Colonic mucosa (tissue), 4 donors: ENCODE measurements around the gene TOP2B. TPM values are rescaled to one million over a fixed set of nuclear protein-coding genes. Genes with fewer than 3 reads are reported as not detected.

Experiments
- DNase-seq: peaks from one replicate; pipeline ENCODE4 v3.0.0-alpha.2; 2020
- H3K27ac ChIP-seq: fragments of 200-600 bp; one replicate; pipeline ENCODE4 v1.8.0; 2021
- H3K27me3 ChIP-seq: fragments of 200-600 bp; one replicate; pipeline ENCODE4 v1.8.0; 2021
- H3K36me3 ChIP-seq: fragments of 200-600 bp; one replicate; pipeline ENCODE4 v1.8.0; 2021
- H3K4me1 ChIP-seq: fragments of 200-600 bp; one replicate; pipeline ENCODE4 v1.8.0; 2021; ENCODE audit warnings: mild to moderate bottlenecking
- H3K4me3 ChIP-seq: fragments of 200-600 bp; one replicate; pipeline ENCODE4 v1.8.0; 2021
- H3K9ac ChIP-seq, 2 donors: one replicate each; pipeline ENCODE4 v1.7.0; 2013; ENCODE audit warnings: control low read depth in 2 of 2, low read depth in 2 of 2, low read length in 2 of 2
- H3K9me3 ChIP-seq: fragments of 200-600 bp; one replicate; pipeline ENCODE4 v1.8.0; 2021
- intact Hi-C: fragments of 100-400 bp; cut with DNase I; formaldehyde crosslinking; loops from one replicate; pipeline ENCODE4 v1.14.1; 2022
- total RNA-seq, 2 donors: library from RNA; stranded (reverse); fragmentation: NEBNext Ultra II Directional in 1 of 2; extraction: Animal tissue kit (Norgen Biotek cat#: 25700) in 1 of 2; gene quantifications; one replicate each; pipeline ENCODE4 v1.2.1, GENCODE V29; 2021
- TF ChIP-seq, protein P1 (sequence below): fragments of 200-600 bp; IDR thresholded peaks from one replicate; pipeline ENCODE4 v1.8.0; 2022; ENCODE audit warnings: antibody characterized with exemption, mild to moderate bottlenecking
- donor health status: healthy.
- donor health status: DM: no; HTN: no; CAD: no.
- donor health status: DM: no; HTN: no; CAD: no.

The TOP2B gene
- total RNA-seq, 2 donors from 2014 or later, result 105 TPM

DNA sequence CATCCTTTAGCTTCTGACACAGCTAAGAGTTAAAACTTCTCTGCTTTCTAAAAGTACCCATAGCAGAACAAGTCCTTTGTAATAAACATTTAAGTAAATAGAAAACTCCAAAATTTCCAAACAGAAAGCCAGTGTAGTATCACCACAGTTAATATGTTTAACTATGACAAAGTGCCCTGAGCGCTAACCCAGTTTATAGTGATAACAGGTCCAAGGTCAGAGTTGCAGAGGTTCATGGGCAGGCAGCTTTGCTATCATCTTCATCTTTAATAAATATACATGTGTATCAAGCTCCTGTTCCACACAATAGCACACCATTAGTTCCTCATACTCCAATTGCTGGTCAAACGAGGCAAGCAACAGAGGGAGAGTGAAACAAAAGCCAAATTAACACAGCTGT, 12.4 kb upstream of the TOP2B start:
- no peak for DNase-seq
- H3K36me3 ChIP-seq, result no peaks in the 10 kb centered on the region
- no peaks in the 10 kb centered on the region for H3K9me3 ChIP-seq
- no peaks in the 10 kb centered on the region for H3K4me1 ChIP-seq
- intact Hi-C loops, result no loop called here
- no peak overlapping the region for H3K27ac ChIP-seq
- TF ChIP-seq, protein P1, sequence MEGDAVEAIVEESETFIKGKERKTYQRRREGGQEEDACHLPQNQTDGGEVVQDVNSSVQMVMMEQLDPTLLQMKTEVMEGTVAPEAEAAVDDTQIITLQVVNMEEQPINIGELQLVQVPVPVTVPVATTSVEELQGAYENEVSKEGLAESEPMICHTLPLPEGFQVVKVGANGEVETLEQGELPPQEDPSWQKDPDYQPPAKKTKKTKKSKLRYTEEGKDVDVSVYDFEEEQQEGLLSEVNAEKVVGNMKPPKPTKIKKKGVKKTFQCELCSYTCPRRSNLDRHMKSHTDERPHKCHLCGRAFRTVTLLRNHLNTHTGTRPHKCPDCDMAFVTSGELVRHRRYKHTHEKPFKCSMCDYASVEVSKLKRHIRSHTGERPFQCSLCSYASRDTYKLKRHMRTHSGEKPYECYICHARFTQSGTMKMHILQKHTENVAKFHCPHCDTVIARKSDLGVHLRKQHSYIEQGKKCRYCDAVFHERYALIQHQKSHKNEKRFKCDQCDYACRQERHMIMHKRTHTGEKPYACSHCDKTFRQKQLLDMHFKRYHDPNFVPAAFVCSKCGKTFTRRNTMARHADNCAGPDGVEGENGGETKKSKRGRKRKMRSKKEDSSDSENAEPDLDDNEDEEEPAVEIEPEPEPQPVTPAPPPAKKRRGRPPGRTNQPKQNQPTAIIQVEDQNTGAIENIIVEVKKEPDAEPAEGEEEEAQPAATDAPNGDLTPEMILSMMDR, result no peak
- H3K9ac ChIP-seq, result no peak overlapping the region
- no peak overlapping the region for H3K4me3 ChIP-seq
- H3K27me3 ChIP-seq, result no peaks in the 10 kb centered on the region

DNA sequence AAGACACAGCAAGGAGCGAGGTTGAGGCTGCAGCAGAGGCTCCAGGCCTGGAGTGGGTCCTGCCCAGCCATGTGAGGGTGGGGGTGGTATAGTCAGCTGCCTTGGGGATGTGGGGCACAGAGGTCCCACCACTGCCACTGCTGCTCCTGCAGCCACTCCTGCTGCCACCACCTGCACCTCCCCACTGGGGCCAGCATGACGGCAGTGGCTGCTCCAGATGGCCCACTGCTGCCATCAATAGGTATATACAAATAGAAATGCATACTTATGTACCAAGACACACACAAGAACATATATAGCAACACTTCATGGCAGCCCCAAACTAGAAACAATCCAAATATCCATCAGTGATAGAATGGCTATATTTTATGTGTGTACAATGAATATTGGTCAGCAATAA, 10.0 kb upstream of the TOP2B start:
- intact Hi-C loops, result no loop called here
- no peak overlapping the region for H3K27ac ChIP-seq
- H3K4me3 ChIP-seq, result no peak overlapping the region
- no peaks in the 10 kb centered on the region for H3K4me1 ChIP-seq
- no peaks in the 10 kb centered on the region for H3K9me3 ChIP-seq
- no peak for DNase-seq
- TF ChIP-seq, protein P1, result no peak
- no peaks in the 10 kb centered on the region for H3K36me3 ChIP-seq
- H3K9ac ChIP-seq, result no peak overlapping the region
- no peaks in the 10 kb centered on the region for H3K27me3 ChIP-seq

DNA sequence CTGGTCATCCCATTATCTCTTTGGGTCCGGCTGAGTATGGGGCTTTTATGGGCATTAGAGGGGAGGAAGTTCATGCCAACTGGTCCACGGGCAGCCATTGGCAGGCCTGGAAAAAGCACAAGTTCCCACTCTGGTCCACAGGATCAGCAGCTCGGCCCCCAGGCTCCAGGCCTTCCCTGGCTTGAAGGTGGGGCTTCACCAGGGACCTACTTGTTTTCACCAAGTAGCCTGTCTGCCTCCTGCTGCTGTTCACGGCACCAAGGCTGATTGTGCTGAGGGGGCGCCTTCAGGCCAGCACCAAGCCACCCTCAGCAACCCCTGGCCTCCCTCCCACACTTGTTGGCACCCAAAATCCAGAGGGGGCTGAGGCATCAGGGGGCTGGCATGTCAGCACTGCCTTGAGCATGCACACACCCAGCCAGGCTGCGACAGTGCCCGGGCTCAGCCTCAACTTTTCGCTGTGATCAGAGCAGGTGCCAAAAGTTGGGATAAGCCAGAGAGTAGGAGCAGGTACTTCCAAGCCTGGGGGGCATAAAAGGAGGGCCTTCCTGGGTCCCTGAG, 9.1 kb upstream of the TOP2B start:
- H3K4me1 ChIP-seq, result no peaks in the 10 kb centered on the region
- intact Hi-C loops, result no loop called here
- no peaks in the 10 kb centered on the region for H3K36me3 ChIP-seq
- no peak overlapping the region for H3K9ac ChIP-seq
- DNase-seq, result no peak
- no peaks in the 10 kb centered on the region for H3K9me3 ChIP-seq
- no peak overlapping the region for H3K27ac ChIP-seq
- TF ChIP-seq, protein P1, result no peak
- no peak overlapping the region for H3K4me3 ChIP-seq
- no peaks in the 10 kb centered on the region for H3K27me3 ChIP-seq

DNA sequence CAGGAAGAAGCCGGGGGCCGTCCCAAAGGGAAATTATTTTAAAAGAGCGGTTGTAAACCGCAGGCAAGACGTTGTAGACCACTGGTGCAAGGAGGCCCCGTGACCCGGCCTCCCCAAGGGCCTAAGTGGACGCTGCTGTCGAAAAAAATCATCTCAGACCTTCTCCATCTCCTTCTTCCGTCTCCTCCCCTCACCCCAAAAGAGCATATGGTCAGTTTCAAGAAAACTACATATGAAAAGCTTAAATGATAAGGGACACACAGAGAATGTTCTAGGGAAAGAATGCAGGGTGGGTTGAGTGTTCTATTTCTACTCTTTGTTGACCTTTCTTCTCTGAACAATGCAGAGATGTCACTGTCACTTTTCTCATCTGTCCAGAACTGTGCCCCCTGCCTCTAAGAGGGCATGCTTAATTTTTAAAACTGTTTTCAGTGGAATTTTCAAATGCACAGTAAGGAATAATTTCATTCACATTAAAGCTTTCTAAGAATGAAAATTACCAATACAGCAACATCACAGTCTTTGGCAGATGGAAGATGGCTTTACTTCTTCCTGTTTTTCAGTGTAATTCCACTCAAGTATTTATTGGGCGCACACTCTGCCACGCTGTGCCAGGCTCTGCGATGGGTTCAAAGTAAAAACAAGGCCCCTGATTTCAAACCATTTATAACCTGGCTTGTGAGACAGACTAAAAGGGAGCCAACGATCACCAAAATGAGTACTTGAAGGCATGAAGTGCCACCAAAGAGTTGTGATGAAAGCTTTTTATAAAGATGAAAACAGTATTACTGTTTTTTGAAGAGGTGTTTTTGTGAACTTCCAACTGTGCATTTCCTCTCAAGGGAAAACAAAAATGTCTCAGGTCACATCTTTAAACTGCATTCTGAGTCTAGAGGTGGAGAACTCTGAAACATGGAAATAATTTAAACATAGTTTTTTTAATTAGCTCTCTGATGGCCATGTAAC, 891 bp upstream of the TOP2B start:
- Histone ChIP-seq H3K9me3 (no peaks in the 10 kb centered on the region), H3K9ac (peak overlapping the region; percentile 38 to 83), H3K36me3 (no peaks in the 10 kb centered on the region), H3K4me1 (no peaks in the 10 kb centered on the region), H3K27me3 (no peaks in the 10 kb centered on the region), H3K27ac (peak overlapping the region; percentile 95), H3K4me3 (peak overlapping the region; percentile 72)
- intact Hi-C loops, result no loop called here
- TF ChIP-seq, protein P1, result no peak
- no peak for DNase-seq

GRCh38 chr3:25663869-25664811, 567 bp downstream of the TOP2B start:
- intact Hi-C loops, result loop anchor here (5.0 kb wide), 1 partner anchor 118 kb away; the partner anchor contains the start of gene NGLY1

More at GRCh38 chr3:25663869-25664811, 567 bp downstream of the TOP2B start:
- peak overlapping the region; percentile 86 to 98 for H3K9ac ChIP-seq
- TF ChIP-seq, protein P1, result no peak
- H3K36me3 ChIP-seq, result no peaks in the 10 kb centered on the region
- H3K4me1 ChIP-seq, result no peaks in the 10 kb centered on the region
- H3K9me3 ChIP-seq, result no peaks in the 10 kb centered on the region
- no peaks in the 10 kb centered on the region for H3K27me3 ChIP-seq
- DNase-seq, result peak; percentile 81
- H3K27ac ChIP-seq, result peak overlapping the region; percentile 95
- H3K4me3 ChIP-seq, result peak overlapping the region; percentile 72
